GM21825 (cell line): Measurements from ENCODE around the gene ARL2BP.

Experiments
- ATAC-seq: cut with Tn5 transposase; IDR thresholded peaks from one replicate; pipeline ENCODE4 v1.9.1; 2021; ENCODE audit warnings: mild to moderate bottlenecking, moderate library complexity; ENCODE audit not compliant: unreplicated experiment

ARL2BP gene

GRCh38 chr16:57235128-57236021, 9.7 kb upstream of the ARL2BP start:
- ATAC-seq = no peak

GRCh38 chr16:57236022-57236350, 9.1 kb upstream of the ARL2BP start:
- no peak for ATAC-seq

DNA sequence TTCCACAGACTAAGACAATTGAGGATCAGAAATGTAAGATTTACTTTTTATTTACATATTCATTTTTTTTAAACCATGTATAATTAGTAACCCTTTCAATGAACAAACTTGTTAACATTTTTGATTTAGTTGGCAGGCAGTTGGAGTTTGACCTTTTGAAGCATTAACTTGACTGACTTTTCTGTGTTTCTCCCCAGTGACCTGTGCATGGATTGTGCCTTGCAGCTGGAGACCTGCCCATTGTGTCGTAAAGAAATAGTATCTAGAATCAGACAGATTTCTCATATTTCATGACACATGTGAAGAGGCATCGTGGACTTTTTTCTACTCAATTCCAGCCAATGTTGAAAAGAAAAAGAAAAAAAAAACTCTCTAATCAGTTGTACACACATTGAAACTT, 6.4 kb upstream of the ARL2BP start:
- no peak for ATAC-seq

- ATAC-seq = no peak
Observed at GRCh38 chr16:57239107-57239506, 6.0 kb upstream of the ARL2BP start.

GRCh38 chr16:57240851-57241250, 4.2 kb upstream of the ARL2BP start:
- ATAC-seq = no peak

DNA sequence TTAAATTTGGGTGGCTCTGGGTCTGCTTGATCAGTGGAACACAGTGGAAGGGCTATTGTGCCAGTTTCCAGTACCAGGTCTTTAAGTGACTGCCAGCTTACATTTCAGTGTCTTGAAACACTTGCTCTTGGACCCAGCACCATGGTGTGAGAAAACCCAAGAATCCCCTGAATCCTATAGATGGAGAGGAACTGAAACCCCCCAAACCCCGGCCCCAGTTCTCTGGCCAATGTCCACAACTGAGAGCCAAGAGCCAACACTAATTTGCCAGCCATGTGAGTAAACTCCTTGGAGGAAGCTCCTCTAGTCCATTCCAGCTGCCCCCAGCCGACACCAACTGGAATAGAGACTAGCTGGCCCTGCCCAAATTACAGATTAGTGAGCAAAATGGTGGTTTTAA, 2.4 kb upstream of the ARL2BP start:
- ATAC-seq = no peak

- ATAC-seq = peak; percentile 26
Observed at GRCh38 chr16:57244463-57244766, 644 bp upstream of the ARL2BP start.

DNA sequence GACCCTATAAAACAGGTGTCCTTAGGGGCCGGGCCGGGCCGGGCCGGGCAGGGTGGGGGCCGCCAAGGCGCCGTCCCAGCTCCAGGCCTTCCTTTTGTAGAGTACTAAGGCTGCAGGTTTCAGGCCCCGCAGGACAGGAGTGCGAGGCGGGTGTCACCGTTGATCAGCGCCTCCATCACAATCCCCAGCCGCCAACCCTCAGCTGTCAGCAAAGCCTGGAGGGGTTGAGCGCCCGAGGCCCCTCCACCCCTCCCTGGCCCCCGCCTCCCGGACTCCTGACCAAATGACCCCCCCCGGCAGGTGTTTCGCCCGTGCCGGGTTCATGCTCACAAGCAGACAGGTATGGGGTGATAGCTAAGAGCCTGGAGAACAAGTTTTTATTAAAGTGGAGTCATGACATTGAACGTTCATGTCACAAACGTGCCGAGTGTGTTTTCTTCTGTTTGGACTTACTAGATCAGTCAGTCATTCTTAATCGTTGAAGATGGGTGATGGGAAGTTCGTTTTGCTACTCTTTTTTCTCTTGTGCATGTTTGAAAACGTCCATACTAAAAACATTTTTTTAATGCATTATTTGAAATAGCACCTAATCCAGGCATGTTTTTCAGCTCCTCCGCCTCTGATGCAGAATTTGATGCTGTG, 534 bp downstream of the ARL2BP start:
- ATAC-seq = peak; percentile 14

GRCh38 chr16:57251352-57251751, 6.3 kb downstream of the ARL2BP start:
- no peak for ATAC-seq

DNA sequence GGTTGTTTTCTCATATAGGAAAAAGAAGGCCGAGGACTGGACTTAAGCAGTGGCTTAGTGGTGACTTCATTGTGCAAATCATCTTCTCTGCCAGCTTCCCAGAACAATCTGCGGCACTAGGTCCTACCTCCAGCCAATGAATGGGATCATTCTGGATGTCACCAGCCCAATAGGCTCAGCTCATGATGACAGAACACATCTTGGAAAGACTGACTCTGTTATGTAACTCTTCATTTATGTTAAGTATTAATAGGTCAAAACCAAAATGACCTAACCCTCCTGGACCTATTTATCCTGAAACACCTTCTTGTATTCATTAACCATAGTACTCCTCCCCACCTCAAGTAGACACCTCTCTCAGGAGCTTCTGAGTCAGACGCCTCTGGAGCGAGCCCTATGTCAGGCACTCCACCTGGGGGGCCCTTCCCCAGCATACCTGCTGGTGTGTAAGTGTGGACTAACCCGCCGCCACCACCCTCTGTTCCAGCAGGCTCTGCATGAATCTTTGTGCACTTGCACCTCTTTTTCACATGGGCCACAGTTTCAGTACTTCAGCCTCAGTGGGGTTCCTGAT, 7.2 kb downstream of the ARL2BP start:
- ATAC-seq = no peak

DNA sequence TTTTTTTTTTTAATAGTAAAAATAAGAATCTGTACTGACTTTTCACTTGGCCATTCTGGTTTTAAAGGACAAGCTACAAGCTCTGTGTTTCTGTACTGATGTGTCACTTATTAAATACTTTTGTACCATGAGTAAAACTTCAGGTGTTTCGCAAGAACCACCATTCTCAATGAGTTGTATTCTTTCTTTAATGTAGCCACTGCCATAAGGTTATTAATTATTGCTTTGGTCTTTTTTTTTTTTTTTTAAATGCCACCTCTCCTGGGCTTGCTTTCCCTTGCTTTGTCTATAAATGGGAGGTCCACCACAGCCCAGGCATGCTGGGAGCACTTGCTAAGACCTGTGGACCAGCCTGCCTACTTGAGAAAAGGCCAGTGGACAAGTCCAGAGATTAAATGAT, 8.4 kb downstream of the ARL2BP start:
- no peak for ATAC-seq

DNA sequence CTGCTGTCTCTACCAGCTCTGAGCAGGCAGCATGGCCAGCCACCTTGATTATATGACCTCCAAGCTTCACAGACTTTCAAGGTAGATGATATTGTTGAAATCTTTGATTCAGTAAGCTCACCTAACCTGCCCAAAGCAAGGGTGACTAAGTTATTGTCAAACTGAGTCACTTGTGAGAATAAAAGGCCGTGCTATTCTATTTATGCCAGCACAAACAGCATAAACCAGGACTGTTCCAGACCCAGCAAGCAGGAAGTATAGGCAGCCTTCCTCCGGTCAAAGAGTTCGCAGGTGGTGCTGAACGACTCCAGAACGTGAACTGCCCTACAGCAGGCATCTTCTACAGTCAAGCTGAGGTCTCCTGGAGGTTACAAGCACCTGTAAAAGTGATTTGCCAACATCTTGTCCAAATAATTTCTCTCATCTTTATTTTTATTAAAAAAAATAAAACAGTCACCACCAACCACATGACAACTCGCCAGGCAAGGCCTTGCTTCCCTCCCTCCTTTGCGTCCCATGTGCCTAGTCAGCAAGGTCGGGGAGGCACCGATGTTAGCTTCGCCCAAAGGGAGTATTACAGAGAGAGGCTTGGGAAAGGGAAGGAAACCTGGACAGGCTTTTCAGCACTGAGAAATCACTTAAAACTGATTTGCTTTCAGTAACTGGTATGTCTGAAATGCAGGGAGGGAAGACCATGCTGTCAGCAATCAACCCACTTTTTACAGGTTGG, 10.8 kb downstream of the ARL2BP start:
- no peak for ATAC-seq

GRCh38 chr16:57256601-57257395, 11.7 kb downstream of the ARL2BP start:
- no peak for ATAC-seq

DNA sequence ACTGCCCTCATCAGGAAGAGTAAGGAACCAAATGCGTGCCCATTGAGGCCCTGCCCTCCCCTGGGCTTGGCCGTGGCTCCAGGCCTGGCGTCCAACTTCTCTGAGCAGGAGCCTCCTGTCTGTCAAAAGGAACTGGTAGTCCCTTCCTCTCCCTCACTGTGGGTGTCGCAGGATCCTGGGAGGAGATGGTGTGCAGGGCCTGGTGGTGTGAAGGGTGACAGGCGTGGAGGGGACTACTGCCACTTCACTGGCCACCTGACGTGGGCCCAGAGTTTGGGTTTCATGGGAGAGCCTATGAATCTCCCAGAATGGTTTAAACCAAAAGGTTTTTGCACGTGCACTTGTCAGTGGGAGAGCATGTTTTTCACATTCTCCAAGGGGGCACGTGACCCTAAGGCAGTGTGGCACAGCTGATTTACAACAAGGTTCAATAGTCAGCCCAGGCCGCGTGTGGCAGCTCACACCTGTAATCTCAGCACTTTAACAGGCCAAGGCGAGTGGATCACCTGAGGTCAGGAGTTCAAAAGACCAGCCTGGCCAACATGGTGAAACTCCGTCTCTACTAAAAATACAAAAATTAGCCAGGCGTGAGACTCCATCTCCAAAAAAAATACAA, 12.5 kb downstream of the ARL2BP start:
- ATAC-seq = no peak

- no peak for ATAC-seq
Observed at GRCh38 chr16:57258226-57258909, 13.3 kb downstream of the ARL2BP start.

DNA sequence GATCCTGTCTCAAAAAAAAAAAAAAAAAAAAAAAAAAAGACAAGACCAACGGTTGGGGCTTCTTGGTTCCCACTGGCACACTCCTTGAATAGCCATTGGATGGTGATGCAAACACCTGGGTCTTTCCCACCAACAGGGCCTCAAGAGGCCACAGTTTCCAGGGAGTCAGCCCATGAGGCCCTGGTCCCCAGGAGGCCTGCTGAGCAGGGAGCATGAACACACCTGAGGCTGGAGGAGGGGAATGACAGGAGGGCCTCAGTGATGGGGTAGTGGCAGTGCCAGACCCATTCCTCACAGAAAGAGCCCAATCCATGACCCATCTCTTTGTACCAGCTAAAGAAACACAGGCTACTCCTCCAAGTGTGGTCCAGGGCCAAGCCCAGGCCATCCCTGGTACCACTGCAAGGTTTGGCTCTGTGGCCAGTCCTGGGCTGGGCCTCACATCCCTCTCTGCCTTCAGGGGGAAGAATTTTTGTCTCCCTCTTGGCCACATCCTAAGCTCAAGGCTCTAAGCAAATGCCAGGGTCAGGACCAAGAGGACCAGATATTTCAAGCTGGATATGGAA, 13.9 kb downstream of the ARL2BP start:
- ATAC-seq = no peak

- no peak for ATAC-seq
Observed at GRCh38 chr16:57260294-57260929, 15.4 kb downstream of the ARL2BP start.

DNA sequence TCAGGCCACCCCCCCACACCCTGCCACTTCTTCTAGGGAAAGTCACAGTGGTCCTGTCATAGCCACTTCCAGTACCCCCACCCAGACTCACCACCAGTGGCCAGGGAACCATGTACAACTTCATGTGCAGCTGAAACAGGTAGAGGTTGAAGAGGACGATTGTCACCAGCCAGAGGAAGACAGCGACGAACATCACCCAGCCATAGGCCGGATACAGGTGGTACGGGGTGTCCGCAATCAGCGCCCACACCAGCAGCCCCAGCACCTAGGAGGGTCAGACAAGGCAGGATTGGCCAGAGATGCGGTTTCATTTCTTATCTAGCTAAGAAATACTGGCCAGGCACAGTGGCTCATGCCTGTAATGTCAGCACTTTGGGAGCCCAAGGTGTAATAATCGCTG, 16.7 kb downstream of the ARL2BP start:
- ATAC-seq = no peak
